ENCODE results near the gene TPST1.

Gene TPST1

GRCh38 chr7:66409493-66409892 lies 204.4 kb downstream of the TPST1 start:
- TF ChIP-seq ZNF274 (IDR thresholded peaks at IDR 0.05; ENCODE audit: low read depth, low read length): no peak

More at GRCh38 chr7:66409493-66409892, 204.4 kb downstream of the TPST1 start:
- no peak overlapping the region for H3K4me3 ChIP-seq (ENCODE audit: low read length)
